GM21423 (cell line): ENCODE data around the gene ZNF423.

Experiments
- ATAC-seq: cut with Tn5 transposase; IDR thresholded peaks from one replicate; pipeline ENCODE4 v1.9.1; 2021; ENCODE audit warnings: mild to moderate bottlenecking, moderate library complexity; ENCODE audit not compliant: unreplicated experiment

The ZNF423 gene

DNA sequence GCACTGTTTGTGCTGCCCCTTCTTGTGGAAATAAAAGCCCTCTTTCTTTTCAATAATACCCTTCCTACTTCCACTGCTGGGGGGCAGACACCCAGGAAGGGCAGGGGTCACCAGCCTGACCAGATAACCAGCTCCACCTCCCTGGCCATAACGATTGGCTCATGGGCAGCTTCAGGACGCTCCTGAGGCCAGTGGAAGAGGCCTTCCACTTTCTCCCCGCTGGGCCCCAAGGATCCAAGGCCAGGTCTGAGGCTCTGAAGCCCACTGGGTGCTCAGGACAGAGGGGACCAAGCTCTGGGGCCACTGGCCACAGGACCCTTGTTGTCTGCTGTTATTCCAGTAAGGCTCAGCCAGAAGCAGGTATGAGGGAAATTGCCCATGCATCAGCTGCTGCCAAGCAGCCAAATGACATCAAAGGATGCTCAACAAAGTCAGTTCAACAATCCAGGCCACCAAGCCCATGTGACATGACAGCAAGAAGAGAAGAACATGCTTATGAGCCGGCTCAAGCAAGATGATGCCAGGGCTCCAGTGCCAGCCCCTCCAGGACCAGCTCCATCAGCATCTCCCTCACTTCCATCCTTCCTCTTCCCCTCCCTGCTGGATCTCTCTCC is 238.8 kb downstream of the ZNF423 start:
- no peak for ATAC-seq

DNA sequence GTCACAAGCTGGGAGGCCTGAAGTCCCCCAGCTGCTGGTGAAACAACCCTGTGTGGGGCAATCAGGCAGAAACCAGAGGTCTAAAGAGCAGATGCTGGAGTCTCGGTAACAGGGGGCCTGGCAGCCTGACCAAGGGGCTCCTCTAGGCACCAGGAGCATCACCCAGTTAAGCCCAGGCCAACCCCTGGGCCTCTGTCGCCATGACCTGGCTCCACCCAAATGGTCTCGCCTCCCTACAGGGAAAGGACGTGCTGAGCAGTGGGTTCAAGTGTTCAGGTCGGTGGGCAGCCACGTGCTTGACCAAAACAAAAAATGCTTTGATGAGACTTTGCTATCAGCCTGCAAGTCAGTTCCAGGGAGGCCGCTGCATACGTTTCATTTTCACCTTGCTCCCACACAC is 240.3 kb downstream of the ZNF423 start:
- ATAC-seq, result no peak

DNA sequence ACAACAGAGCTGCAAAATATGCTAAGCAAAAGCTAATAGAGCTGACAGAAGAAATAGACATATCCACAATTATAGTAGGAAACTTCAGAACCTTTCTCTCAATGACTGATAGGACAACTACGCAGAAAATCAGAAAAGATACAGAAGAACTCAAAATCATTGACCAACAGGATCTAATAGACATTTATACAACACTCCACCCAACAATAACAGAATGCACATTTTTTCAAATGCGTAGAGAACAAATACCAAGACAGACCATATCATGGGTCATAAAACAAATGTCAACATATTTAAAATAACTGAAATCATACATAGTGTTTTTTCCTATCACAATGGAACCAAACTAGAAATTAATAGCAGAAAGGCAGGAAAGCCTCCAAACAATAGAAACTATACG is 244.9 kb downstream of the ZNF423 start:
- no peak for ATAC-seq

DNA sequence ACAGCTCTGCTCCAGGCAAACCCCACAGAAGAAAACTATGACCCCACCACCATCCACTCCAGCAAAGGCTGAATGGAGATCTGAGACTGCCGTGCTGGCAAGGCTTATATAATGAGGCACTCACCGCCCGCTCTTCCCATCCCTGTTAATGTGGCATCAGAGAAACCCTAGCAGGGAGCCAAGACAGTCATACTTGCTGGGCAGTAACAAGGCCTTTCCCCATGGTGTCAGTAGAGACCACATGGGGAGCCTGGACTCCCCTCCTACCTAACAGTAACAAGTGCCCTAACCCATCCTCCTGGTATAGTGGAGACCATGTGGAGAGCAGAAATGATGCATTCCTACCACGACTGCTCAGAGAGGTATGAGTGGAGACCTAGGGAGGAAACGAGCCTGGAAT is 247.1 kb downstream of the ZNF423 start:
- ATAC-seq, result no peak

DNA sequence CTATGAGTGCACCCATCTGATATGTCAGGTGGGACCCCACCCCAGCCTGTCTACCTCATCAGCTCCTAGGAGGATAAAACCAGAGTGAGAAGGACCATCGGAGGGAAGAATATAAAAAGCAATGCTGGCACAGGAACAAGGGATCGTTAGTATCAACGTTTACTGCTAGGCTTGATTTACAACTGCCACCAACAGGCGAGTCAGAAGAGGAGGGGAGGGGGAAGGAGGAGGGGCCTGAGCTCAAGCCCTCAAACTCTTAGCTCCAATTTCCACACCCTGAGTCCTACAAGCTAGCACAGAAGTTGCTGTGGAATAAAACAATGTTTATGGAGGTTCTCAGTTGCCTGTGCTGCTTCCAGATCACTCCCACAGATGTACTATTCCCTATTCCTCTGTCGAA is 247.8 kb downstream of the ZNF423 start:
- no peak for ATAC-seq

DNA sequence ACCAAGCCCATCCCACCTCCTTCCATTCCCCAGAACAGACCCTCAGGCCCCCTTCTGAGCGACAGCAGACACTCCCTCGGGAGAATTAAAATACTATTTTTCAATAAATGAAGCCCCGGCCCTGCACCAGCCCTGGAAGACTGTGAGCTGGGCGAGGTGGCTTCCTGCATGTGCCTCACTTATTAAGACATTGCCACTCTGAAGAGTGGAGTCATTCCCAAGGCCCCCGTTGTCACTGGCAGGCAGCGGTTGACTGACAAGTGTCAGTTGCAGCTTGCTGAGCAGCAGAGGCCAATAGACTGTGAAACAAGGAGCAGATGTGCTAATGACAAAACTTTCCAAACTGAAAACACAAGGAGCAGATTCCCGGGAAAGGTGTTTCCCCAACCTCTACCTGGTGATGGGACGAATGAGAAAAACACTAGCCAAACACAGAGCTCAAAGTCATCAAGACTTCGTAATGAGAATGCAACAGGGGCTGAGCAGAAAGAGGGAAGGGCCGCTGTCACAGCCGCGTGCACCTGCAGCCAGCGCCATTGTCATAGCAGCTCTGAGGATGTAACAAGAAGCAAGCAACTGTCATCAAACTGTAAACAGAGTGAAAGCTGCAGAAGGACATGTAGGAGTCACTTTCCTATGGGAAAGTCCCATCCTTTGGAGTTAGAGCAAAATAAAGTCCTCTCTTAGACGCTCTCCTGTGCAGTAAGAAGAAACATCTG is 250.2 kb downstream of the ZNF423 start:
- no peak for ATAC-seq

DNA sequence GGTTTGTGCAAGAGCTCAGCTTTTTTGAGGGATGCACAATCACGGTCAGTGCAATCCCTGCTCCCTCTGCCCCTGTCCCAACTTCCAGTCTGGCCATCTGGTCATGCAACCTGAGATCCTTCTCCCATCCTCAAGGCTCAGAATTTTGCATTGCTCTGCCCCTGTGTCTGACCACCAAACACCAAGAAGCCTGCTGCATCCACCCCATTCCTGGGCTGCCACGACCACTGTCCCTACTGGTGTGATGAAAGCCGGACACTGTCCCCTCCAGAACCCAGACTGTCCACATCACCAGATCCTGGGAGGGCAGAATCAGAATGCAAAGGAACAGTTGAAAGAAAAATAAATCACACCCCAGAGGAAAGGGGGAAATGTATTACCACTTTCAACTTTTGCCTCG is 251.3 kb downstream of the ZNF423 start:
- ATAC-seq, result no peak

DNA sequence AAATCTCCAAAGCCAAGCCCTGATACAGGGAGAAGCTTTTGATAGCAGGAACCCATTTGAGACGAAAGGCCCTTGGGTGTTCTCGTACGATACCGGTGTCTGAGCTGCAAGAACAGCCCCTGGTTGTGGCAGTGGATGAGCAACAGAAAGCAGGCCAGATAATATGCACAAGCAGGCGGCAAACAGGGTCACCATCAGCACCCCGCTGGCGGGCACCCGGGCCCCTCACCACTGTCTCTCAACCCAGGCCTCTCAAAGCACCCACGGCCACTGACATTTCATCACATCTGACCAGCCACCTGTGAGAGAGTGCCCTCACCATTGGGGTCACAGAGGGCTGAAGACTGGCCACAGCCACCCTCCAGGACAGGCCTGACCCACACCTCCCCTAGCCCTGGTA is 252.0 kb downstream of the ZNF423 start:
- no peak for ATAC-seq

DNA sequence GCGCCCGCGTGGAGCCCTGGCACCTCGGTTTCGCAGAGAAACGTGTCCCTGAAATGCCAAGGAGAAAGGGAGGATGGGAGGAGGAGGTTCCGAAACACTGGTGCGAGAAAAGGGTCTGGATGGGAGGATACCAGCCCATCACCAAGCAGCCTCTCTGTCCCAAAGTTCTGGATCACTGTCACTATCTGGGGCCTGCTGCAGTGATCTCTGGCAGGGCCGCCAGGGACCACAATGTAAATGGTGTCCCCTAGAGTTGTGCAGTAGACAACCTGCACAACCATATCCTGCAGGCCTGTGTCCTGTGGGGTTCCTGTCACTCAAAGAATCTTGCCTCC is 253.0 kb downstream of the ZNF423 start:
- ATAC-seq, result no peak

DNA sequence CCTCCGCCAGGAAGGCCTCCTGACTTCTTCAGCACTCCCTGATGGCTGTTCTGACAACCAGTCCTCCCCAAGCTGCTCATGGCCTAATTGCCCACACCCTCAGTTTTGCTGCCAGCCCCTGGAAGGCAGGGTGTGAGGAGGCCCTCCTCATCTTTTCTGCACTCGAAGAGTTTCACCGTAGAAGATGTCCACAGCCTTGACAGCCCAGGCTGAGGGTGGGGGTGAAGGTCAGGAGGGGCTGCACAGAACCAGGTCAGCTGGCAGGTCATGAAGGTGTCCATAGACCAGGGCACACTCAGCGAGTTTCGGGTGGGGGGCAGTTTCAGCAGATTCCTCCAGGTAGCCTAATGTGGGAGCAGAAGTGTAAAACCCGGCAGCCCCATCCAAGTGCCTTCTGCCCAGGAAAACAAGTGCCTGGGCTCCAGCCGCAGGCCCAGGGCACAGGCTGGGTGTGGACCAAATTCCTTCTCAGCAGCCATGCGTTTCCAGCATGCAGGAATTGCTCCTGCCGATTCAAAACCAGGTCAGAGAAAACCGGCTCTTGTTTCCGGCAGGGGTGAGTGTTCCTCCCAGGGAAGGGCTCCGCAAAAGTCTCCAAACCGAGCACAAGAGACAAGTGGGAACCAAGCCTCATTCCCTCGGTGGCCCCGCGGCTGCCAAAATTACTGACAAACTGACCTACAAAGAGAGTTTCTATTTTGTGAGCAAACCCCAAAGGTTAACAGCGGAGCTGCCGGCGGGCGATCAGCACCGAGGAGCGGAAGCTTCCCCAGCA is 253.5 kb downstream of the ZNF423 start:
- ATAC-seq, result no peak

DNA sequence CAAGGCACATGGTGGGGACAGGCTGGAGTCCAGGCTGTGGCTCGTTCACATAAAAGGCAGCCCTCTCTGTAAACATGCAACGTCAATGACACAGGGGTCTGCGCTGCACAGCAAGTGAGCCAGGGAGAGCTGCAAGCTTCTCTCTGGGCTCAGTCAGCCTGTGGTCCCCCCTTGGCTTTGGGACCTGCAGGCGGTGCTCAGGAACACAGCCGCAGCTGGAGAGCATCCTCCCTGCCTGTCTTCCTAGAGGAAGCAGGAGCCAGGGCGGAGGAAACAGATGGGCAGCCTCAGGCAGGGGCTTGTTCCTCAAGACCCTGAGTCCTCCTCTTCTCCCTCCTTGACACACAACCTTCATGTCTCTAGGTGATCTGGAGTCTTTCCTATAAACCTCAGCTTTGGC is 254.3 kb downstream of the ZNF423 start:
- no peak for ATAC-seq

DNA sequence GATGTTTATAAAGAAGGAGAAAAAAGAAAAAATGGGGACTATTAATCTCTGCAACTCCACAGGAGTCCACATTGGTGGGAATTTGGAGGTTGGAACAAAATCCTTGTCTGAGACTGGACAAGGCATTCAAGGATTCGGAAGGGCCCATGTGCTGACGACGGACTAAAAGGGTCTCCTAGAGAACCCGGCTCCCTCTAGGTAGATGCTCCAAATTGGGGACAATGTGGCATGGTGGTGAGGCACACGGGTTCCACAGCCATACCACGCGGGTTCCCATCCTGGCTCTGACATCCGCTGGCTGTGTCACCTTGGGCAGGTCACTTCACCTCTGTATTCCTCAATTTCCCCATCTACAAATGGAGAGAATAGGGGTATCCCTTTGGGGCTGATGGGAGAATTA is 254.9 kb downstream of the ZNF423 start:
- ATAC-seq, result no peak

DNA sequence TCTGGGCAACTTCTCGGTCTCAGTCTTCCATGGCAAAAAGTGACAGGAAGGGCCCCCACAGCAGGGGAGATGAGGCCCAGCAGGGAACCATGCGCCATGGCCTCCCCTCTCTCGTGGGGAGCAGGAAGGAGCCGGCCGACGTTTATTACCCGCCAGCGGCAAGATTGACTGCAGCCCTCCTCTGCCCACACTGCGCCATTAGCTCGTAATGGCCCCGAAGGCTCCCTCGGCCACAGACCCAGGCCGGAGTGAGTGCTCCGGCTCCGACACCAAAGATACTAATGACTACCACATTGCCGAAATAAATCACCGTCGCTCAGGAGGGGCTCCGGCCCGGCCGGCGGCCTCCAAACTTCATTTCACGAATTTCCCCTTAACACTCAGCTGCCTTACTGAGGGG is 255.4 kb downstream of the ZNF423 start:
- ATAC-seq, result no peak

DNA sequence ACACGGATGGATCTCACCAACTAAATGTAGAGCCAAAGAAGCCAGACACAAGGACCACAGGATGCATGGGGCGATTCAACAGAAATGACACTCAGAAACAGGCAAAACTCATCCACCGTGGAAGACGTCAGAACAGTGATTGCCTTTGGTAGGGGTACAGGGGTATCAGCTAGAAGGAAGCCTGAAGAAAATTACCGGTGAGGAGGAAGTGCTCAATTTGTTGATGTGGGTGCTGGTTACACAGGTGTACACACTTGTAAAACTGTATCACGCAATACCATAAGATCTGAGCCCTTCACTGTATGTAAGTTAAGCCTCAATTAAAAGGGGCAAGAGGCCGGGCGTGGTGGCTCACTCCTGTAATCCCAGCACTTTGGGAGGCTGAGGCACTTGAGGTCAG is 256.2 kb downstream of the ZNF423 start:
- ATAC-seq, result no peak

DNA sequence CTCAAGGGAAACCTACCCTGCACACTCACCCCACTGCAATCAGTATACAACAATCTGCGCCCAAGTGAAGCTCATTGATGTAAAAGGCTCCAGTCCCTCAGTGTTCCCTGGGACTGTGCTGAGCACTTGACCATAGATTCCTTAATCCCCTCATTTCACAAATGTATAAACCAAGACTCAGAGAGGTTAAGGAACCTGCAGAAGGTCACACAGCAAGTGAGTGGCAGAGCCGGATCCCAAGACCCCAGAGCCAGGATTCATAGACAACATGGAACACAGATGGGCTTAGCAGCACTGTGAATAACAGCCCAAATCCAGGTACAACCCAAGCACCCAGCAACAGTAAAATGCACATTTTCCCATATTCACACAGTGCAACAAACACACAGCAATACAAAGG is 256.6 kb downstream of the ZNF423 start:
- no peak for ATAC-seq

DNA sequence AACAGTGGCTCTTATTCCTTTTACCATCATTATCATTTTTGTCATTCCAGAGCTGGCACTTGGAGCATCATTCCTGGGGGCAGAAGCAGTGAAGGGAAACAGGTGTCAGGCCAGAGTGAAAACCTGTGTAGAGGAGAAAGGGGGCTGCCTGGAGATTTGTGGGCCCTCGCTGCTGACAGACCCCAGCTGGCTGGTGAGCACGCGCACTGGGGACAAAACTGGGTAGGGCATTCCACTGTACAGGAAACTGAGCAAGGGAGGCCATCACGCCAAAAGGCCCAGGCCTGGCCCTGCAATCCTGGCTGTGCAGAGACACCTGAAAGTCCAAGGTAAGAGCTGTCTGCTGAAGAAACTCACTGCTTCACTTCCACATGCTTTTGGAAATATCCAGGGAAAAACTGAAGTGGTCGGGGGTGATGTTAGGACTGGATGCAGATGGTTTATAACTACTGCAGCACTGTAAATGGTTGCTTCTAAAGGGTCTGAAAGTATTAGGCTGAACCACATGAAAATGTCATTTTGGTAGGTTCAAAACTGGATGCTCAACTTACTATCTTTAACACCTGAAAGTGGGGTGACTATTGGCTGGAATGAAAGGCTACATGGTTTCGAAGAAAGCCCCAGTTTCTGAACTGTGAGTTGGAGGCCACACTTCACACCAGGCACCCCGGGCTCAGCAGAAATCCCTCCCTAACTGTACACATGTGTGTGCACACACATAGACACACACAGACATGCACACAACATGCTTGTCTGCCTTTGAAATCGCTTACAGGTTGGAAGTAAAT is 257.3 kb downstream of the ZNF423 start:
- no peak for ATAC-seq

DNA sequence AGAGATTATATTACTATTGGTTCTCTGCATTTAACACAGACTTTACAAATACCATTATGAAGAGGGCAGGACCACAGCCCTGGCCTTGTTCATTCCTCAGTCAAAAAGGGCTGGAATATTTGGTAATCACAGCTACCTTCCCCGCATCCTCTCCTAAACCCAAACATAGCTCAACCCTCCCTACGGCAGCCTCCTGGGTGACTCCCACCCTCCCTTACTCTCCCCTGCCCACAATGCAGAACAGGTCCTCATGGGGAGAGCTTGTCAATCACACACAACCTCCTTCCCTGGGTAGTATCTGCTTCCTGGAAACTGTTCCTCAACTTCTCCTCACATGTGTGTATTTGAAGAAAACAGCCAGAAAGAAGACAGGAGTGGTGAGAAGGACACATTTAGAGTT is 258.1 kb downstream of the ZNF423 start:
- ATAC-seq, result no peak

DNA sequence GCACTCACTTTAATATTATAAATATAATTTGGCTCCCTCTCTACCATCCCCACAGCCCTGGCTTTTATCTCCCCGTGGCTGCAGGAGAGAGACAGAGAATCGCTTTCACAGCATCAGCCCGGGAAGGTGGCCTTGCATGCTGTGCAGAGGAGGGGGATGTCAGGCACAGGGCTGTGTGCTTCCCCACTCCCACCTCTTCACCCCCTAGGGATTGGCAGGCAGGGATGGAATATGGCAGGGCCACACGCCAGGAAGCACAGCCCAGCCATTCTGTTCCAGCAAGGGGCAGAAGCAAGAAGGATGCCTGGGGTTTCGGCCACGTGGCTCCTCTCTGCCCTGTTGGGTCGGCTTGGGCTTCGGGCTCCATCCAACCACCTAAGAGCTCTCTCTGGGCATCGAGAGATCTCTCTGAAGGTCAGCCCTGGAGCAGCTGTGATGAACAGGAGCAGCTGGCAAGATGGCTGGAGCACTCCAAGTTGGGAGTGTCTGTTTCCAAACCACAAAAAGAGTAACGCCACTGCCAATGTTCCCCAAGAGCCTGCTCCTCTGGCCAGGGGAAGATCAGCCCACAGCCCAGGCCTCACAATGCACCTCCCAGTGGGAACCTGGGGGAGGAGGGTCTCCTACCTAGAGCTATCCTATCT is 259.1 kb downstream of the ZNF423 start:
- no peak for ATAC-seq

DNA sequence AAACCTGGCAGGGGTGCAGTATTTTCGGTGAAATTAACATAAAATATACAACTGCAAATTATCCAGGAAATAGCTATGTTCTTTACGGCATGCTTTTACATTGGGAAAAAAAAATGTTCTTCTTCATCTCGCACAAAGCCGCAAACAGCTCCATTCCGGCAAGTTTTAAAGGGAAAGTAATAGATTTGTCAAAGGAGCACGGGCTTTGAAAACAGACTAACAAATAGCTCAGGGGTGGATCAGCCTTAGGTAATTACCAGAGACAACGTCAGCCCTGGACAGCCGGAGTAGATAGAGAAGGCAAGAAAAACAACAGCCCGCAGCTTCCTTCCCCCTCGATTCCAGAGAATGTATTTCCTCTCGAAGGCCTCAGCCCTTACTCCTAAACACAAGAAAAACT is 259.8 kb downstream of the ZNF423 start:
- no peak for ATAC-seq

DNA sequence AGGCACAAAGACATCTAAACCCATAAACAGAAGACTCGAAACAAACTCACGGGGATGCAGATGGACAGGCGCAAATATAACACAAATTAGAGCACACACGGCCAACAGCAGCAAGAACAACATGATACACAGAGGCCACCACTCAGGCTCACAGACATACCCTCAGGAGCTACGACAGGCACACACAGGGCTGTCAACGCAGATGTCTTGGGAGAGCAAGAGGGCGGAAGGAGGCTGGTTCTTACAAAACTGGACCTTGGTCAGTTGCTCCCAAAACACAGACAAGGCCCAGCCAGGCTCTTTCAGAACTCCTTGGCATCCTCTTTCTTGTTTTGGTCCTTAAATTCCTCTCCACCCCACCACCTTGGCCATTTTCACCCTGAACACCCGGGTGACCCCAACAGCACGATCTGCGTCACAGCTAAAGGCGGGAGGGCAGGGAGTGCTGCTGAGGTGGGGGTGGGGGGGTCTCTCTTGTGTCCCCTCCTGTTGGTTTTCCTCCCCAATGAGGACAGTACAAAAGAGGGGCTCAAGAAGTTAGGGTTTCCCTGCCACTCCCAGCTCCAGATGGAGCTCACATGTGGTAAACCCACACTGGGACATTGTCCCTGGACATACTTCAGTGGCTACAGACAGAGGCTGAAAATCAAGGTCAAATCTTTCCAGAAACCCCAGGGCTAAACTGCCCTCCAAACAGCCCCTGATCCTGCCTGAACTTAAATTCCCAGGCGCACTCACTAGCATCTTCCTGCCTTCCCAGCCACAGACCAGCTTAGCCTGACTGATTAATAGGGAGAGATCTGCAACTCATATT is 261.0 kb downstream of the ZNF423 start:
- ATAC-seq, result no peak
